ENCODE results near the gene TNS3.

- no peak for TF ChIP-seq CTCF (IDR thresholded peaks at IDR 0.05)
- no peak for TF ChIP-seq EZH2 (IDR thresholded peaks at IDR 0.05; ENCODE audit: borderline replicate concordance, insufficient read depth, low read depth, low read length, poor library complexity, severe bottlenecking)
Measured at GRCh38 chr7:47587351-47587750, 5.4 kb upstream of the TNS3 start.

Data from B cell (primary cell).